GM18870 (cell line): ENCODE results near the gene CMSS1.

ENCODE experiments used
- ATAC-seq: cut with Tn5 transposase; IDR thresholded peaks from one replicate; pipeline ENCODE4 v1.9.1; 2021; ENCODE audit warnings: moderate library complexity; ENCODE audit not compliant: unreplicated experiment

The CMSS1 gene

GRCh38 chr3:99817437-99818240, at the start of gene CMSS1:
Gene CMSS1, plus strand, starts transcription at chr3:99817862.
- ATAC-seq: peak; percentile 95

- ATAC-seq: no peak
Observed at GRCh38 chr3:99768126-99768525, 49.5 kb upstream of the CMSS1 start.

DNA sequence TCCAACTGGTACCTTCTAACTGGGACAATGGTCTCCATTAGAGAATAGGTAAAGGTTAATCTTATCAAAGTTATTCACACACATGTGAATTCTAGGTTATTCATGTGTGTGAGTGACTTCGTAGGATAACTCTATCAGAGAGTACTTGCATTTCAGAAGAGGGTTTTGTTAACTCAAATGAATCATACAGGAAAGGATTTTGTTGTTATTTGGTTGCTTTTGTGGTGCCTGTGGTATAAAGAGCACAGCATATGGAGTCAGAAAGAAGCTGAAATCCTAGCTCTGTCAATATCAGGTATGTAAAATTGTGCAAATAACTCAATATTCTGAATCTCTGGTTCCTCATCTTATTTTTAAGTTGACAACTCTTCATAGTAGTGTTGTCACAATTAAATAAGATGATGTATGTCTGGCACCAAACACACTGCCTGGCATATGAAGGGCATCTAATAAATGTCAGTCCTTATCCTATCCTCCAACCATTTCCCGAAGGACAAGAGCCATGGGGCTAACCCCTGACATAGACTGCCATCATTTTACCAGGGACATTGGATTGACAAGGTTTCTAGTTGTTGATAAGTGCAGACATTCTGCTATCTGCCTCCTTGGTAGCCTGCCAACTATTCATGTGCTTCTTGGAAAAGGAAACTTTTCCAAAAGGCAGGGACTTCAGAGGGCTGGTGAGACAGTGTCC, 48.7 kb upstream of the CMSS1 start:
- no peak for ATAC-seq

- no peak for ATAC-seq
Observed at GRCh38 chr3:99772171-99772570, 45.5 kb upstream of the CMSS1 start.

DNA sequence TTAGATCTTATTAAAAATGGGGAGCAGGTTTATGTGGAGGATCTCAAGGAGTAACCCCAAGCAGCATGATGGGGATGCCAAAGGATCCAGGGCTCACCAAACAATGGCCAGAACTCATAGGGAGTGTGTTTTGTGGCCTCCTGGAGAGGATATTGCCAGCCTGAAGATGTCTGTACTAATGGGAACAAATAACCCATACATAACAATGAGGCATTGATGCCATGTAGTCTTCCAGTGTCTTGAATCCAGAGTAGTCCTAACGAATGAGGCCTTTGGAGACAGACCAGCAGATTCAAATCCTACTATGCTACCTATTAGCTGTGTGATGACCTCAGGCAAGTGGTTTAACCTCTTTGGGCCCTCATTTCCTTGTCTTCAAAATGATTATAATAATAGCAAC, 45.0 kb upstream of the CMSS1 start:
- no peak for ATAC-seq

DNA sequence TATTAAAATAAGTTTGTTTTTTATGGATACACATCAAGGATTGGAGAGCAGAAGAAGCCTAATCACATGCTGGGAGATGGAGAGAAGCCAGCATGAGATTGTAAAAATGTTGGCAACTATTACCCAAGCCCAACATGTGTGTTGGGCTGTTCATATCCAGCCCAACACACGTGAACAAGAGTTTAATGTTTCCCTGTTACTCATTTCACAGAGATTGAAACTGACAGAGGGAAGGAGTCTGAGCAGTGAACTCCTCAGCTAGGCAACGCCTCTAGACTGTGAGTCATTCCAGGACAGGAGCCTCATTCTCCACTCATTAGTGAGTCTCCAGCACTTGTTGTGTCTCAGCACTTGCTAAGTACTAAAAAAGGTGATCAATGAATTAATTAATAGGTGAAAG, 43.2 kb upstream of the CMSS1 start:
- peak; percentile 99 for ATAC-seq

GRCh38 chr3:99776516-99777209, 41.0 kb upstream of the CMSS1 start:
- ATAC-seq: no peak

GRCh38 chr3:99777210-99777549, 40.5 kb upstream of the CMSS1 start:
- ATAC-seq: no peak

DNA sequence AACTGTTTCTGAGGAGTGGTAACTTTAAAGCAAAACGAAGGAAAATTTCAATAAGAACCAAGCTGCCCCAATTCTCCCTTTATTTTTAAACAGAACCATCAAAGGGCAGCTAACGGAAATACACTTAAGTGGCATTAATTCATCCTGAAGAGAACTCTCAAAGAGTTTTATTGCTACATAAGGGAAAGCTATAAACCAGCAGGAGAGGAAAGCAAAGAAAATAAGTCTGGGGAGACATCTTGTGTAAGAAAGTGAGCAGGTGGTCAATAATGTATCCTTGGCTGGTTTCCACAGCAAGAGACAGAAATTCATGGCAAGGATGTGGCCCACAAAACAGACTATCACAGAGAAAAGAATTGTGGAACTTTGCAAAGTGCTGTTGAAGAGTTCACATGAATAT, 40.0 kb upstream of the CMSS1 start:
- no peak for ATAC-seq

DNA sequence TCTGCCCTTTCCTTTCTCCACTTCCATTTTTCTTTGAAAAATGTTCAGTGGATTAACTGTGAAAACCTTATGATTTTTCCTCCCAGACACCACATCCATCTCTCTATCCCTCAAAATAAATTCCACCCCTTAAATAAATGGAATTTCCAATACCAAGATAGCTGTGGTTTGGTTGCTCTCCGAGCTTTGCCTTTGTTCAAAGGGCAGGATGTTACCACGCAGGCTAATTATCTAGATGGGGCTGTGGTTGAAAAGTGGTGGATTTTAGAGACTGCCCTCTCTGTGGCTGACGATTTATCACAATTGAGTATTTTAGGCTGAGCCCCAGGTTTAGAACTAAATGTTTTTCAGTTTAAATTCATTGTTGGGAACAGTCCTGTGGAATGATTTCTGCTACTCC, 36.9 kb upstream of the CMSS1 start:
- no peak for ATAC-seq

DNA sequence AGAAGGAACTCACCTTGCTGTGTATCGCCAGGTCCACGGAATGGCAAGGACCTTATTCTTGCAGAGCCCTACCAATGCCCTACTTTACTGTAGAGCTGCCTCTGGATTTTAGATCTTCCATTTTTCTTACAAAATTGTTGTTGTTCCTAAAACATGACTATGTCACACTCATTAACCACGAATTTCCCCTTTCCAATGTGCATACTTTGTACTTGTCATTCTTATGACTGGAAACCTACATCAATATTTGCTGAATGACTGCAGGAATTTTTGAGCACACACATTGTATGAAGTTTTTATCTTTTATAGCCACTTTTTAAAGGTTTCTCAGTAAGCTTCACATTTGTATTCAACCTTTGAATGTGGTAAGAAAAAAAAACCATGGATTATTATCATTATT, 35.9 kb upstream of the CMSS1 start:
- ATAC-seq: no peak

- ATAC-seq: no peak
Observed at GRCh38 chr3:99783011-99783573, 34.6 kb upstream of the CMSS1 start.

- ATAC-seq: peak; percentile 86
Observed at GRCh38 chr3:99789011-99789721, 28.5 kb upstream of the CMSS1 start.

DNA sequence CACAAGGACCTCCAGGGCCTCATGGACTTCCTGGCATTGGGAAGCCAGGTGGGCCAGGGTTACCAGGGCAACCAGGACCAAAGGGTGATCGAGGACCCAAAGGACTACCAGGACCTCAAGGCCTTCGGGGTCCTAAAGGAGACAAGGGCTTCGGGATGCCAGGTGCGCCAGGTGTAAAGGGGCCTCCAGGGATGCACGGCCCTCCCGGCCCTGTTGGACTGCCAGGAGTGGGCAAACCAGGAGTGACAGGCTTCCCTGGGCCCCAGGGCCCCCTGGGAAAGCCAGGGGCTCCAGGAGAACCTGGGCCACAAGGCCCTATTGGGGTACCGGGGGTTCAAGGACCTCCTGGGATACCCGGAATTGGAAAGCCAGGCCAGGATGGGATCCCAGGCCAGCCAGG, 23.2 kb upstream of the CMSS1 start:
- no peak for ATAC-seq

DNA sequence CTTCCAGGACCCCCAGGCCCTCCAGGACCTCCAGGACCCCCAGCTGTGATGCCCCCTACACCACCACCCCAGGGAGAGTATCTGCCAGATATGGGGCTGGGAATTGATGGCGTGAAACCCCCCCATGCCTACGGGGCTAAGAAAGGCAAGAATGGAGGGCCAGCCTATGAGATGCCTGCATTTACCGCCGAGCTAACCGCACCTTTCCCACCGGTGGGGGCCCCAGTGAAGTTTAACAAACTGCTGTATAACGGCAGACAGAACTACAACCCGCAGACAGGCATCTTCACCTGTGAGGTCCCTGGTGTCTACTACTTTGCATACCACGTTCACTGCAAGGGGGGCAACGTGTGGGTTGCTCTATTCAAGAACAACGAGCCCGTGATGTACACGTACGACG, 22.1 kb upstream of the CMSS1 start:
- no peak for ATAC-seq

DNA sequence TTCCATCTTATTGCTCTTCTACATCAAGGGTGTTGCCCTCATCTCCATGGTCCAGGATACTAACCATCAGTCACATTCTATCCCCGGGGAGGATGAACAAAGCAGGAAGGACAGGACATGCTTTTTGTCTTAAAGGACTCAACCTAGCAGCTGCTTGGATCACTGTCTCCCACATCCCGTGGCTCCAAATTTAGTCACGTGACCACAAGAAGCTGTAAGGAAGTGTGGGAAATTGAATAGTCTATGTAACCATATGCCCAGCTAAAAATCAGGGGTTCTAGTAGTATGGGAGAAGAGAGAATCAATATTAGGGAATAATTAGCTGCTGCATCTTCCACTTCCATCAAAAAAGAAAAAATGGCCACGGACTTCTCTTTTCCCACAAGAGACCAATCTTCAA, 18.2 kb upstream of the CMSS1 start:
- no peak for ATAC-seq

DNA sequence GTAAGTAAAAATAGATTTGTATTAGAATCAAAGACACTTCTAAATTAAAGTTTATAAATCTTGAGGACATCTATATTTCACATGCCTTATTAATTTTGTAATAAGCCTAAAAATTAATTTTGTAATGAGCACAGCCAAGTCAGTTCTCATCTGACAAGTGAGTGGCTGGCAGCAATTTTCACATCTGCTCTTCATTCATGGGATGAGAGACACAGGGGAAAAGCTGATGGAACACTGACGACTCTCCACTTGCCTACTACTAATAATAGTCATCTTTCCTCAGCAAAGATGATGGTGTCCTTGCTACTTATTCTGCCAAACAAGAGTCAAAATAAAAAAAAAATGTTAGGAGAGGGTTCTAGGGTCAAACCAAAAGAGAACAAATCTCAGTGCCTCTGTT, 14.4 kb upstream of the CMSS1 start:
- no peak for ATAC-seq

GRCh38 chr3:99805160-99805559, 12.5 kb upstream of the CMSS1 start:
- ATAC-seq: no peak

- ATAC-seq: no peak
Observed at GRCh38 chr3:99808163-99808794, 9.4 kb upstream of the CMSS1 start.

DNA sequence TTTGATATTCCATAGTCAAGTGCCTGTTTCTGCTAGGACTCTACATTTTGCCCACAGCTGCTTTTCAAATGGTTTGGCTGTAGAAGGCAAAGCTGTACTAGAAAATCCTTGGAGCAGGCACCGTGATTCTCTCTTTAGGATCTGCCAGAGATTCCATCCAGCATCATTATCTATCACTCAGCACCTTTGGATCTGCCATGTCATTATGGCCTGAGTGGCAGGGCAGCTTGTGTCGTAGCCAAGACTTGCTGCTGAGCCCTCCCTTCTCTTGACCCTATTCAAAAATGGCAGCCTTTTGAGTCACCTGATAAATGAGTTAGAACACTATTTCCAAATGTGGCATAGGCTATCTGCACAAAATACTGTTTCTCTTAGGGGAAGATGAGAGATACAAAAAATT, 8.1 kb upstream of the CMSS1 start:
- no peak for ATAC-seq

DNA sequence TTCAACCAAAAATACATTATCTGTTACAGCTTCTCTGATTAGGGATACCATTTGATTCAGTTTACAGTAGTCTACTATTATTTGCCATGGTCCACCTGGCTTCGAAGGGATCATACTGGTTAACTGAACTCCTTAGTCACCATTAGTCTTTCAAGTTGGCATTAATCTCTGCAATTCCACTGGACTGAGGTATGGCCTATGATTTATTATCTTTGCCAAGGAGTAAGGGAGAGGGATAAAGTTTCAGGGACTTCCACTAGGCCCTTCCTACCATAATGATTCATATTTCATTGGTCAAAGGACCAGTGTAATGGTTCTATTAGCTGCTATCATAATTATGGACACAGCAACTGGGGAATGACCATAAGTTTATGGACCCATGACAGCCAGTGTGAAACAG, 7.3 kb upstream of the CMSS1 start:
- no peak for ATAC-seq
